Urinary bladder (tissue), 4 donors: ENCODE data around the gene PWWP2B. TPM values are rescaled to one million over a fixed set of nuclear protein-coding genes. Genes with fewer than 3 reads are reported as not detected.
A peak's percentile ranks its signal among the peaks of the same experiment; 100 is the strongest.

Source experiments
- DNase-seq: peaks from one replicate; pipeline ENCODE4 v3.0.0-alpha.2; 2015; ENCODE audit errors: extremely low spot score
- H3K27ac ChIP-seq: one replicate; pipeline ENCODE4 v1.5.1; 2013; ENCODE audit warnings: low read depth, mild to moderate bottlenecking, moderate library complexity
- H3K36me3 ChIP-seq: one replicate; pipeline ENCODE4 v1.6.1; 2013; ENCODE audit warnings: mild to moderate bottlenecking, moderate library complexity; ENCODE audit not compliant: insufficient read depth
- H3K4me1 ChIP-seq: one replicate; pipeline ENCODE4 v1.6.1; 2013; ENCODE audit warnings: mild to moderate bottlenecking, moderate library complexity; ENCODE audit not compliant: insufficient read depth
- H3K4me3 ChIP-seq: one replicate; pipeline ENCODE4 v1.5.1; 2013; ENCODE audit warnings: low read depth, low read length
- WGBS: extraction: QIAGEN DNeasy Blood & Tissue Kit; methylation state at CpG from one replicate; pipeline ENCODE4 v1.1.7; 2013; 5-methylcytosine and 5-hydroxymethylcytosine counted together
- polyA plus RNA-seq: library from polyadenylated mRNA; stranded (reverse); fragments of 200-250 nt; gene quantifications from one replicate; pipeline ENCODE4 v1.2.3, GENCODE V29; 2013
- total RNA-seq: library from RNA; depleted of rRNA; stranded (reverse); fragments of >200 nt; gene quantifications from one replicate; pipeline ENCODE4 v1.2.3, GENCODE V29; 2014
- donor health status: healthy with polysubstance abuse.
- donor health status: healthy.

PWWP2B gene
- total and polyA plus RNA-seq, 2 donors, result 6.8 to 16.6 TPM

DNA sequence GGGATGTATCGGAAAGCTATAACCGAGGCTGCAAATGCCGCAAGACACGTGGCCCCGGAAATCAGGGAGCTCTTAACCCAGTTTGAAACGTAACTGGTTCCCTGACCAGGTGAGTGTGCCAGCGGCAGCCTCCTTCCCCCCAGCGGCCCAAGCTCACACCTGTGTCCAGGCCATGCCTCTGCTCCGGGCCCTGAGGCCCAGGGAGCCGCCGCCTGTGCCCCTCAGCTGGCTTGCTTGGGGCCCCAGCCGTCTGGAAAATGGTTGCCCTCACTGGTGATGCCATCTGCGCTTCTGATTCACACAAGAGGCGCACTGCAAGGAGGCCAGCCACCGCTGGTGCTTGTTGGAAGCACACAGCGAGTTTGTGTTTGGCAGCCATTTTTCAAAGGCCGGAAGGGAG is 9.2 kb downstream of the PWWP2B start:
- Histone ChIP-seq H3K27ac (no peak overlapping the region), H3K4me3 (no peak overlapping the region), H3K36me3 (peaks cover 5% of the 10 kb centered on the region), H3K4me1 (no peaks in the 10 kb centered on the region)
- 95% methylated on average over 17 of the region's 17 CpGs for WGBS
- DNase-seq, result no peak

DNA sequence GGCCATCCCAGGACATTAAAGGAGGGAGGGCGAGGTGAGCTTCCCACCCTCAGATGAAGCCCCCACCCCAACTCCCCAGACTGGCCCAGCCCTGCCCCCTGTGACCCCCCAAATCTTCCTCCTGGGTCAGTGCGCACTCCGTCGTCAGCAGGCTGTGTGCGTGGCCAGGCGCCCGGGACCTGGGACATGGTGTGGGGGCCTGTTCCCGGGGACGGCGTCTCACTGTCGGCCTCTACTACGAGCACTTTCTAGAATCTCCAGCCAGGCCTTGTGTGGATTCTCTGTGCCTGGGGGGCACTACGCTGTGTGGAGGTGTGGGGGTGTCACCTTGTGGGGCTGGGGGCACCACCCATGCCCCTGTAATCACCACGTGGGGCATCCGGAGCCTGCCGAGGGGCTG is 9.8 kb downstream of the PWWP2B start:
- H3K27ac ChIP-seq, result peak overlapping the region; percentile 93
- no peak overlapping the region for H3K4me3 ChIP-seq
- no peaks in the 10 kb centered on the region for H3K4me1 ChIP-seq
- peaks cover 5% of the 10 kb centered on the region for H3K36me3 ChIP-seq
- WGBS, result 95% methylated on average over 16 of the region's 16 CpGs
- DNase-seq, result no peak

DNA sequence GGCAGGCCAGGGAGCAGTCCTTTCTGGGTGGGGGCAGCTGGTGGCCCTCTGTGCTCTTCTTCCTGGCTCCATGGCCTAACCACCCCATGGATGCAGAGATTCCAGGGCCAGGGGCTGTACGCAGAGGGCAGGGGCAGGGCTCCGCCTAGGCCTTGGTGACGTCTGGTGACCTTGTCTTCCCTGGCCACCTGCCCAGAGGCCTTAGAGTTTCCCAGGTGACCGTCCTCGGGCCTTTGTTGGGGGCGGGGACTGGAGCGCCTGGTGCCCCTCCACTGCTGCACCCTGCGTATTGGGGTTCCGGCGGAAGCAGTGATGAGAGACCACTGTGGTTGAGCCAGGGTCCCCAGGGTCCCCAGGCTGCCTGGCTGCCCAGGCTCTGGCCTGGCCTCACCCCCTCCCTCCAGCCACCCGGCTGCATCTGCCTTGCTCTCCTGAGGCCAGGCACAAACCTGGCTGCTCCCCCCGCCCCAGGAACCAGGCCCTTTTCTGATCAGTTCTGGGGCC is 10.3 kb downstream of the PWWP2B start:
- no peak for DNase-seq
- no peaks in the 10 kb centered on the region for H3K4me1 ChIP-seq
- peaks cover 5% of the 10 kb centered on the region for H3K36me3 ChIP-seq
- whole genome bisulfite sequencing, result 79% methylated on average over 12 of the region's 12 CpGs
- peak overlapping the region; percentile 93 for H3K27ac ChIP-seq
- no peak overlapping the region for H3K4me3 ChIP-seq

DNA sequence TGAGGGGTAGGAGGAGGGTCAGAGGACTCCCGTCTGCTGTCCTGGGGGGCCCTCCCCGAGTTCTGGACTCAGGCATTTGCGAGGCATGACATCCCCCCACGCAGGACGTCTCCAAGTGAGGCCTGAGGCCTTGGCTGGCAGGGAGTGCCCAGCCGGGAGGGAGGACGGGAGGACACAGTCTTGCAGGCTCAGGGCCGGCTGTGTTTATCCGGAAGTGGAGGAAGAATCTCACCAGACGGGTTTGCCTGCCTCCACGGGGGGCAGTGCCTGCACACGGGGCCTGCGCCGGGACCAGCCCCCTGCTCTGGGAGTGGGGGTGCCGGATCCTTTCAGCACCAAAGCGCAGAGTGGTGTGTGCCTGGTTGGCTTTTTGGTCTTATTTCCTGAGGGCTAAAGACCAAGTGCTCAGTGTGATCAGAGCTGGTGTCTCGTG is 10.9 kb downstream of the PWWP2B start:
- 18% methylated on average over 17 of the region's 17 CpGs for WGBS
- H3K36me3 ChIP-seq, result peaks cover 5% of the 10 kb centered on the region
- peak; percentile 80 for DNase-seq
- H3K4me3 ChIP-seq, result no peak overlapping the region
- H3K27ac ChIP-seq, result peak overlapping the region; percentile 93
- H3K4me1 ChIP-seq, result no peaks in the 10 kb centered on the region

DNA sequence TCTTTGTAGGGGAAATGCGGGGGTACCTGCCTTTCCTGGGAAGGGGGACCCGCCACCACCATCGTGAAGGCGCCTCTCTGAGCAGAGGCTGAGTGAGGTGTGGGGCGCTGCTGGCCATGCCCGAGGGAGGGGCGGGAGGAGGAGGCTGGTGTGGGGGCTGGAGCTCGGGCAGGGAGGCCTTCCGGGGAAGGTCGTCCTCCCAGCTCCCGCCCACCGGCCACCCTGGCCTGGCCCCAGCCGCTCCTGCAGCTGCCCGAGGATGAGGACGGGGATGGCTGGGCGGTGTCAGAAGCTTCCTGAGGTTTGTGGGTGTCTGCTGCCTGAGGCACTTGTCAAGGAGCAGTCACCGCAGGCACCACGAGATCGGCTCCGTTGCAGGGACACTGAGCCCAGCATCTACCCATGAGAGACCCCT is 11.4 kb downstream of the PWWP2B start:
- Histone ChIP-seq H3K27ac (peak overlapping the region; percentile 88), H3K4me1 (no peaks in the 10 kb centered on the region), H3K4me3 (no peak overlapping the region), H3K36me3 (peaks cover 5% of the 10 kb centered on the region)
- DNase-seq, result no peak
- WGBS, result 32% methylated on average over 20 of the region's 20 CpGs

DNA sequence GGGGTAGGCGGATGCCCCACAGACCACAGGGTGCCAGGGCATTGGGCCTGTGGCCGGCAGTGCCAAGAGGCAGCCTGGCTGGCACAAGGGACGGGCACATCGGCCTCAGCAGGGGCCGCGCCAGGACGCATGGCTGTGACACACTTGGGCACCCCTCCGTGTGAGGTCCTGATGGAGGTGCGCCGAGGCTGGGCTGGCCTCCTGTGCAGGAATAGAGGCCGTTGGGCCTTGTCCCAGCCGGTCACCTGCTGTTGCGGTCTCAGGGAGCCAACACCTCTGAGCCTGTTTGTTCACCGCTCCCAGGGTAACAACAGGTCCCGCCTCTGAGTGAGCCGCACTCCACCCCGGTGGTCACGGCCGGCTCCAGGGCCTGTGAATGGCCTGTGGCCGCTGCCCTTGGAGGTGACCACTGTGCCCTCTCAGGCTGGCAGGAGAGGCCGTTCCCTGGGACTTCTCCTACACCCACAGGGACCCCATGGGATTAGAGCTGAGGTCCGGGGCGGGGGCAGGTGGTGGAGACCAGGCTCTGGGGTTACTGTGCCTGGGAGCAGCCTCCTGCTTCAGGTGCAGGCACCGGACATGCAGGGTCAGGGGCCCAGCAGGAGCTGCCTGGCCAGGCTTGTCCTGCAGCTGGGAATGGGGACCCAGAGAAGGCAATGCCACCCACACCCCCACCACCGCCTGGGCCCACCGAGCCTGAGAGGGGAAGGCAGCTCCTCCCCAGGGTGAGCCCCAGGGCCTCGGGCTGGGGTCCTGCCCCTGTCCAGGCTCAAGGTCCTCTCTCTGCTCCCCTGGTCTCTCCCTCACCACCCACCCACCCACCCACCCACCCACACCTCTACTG is 12.0 kb downstream of the PWWP2B start:
- Histone ChIP-seq H3K4me1 (no peaks in the 10 kb centered on the region), H3K27ac (peak overlapping the region; percentile 88), H3K36me3 (peaks cover 5% of the 10 kb centered on the region), H3K4me3 (no peak overlapping the region)
- 83% methylated on average over 27 of the region's 27 CpGs for WGBS
- DNase-seq, result no peak

DNA sequence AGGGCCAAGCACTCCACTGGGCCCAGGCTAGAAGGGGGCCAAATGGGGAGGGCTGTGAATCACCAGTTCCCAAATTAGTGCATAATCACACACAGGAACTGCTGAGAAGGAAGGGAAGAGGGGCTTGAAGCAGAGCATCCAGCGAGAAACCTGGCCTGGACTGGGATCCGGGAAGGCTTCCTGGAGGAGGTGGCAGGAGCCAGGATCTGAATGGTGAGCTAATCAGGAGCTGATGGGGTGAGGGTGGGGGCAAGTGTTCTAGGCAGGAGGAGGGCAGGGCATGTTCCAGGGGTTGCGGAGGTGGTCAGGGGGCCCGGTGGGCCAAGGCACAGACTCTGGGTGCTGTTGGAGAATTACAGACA is 12.6 kb downstream of the PWWP2B start:
- DNase-seq, result no peak
- Histone ChIP-seq H3K27ac (no peak overlapping the region), H3K4me1 (no peaks in the 10 kb centered on the region), H3K36me3 (peaks cover 5% of the 10 kb centered on the region), H3K4me3 (no peak overlapping the region)
- 94% methylated on average over 4 of the region's 4 CpGs for WGBS

DNA sequence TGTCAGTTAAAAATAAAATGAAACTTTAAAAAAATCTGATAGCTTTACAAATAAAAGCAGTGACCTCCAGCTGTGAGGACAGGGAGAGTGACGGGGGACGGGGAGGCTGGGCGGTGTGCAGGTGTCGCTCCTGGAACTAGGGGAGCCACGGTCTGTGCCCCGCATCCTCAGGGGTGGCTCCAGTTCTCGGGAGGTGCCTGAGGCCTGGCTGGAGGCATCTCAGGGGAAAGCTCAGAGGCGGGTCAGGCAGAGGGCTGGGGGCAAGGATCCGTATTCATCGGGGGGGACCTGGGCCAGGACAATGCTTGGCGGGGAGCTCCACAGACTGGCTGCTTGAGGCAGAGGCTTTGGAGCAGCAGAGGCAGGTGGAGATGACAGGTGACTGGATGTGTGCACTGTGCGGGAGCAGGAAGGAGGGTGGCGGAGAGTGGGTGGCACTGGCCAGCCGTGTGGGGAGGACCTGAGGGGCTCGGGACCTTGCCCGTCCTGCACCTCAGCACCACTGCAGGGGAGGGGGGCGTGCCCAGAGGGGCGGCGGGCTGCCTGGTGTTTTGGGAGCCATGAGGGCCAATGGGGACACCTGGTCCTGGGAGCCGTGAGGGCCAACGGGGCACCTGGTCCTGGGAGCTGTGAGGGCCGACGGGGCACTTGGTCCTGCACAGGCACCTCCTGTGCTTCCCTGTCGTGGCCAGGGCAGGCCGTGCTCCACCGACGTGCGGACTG is 13.2 kb downstream of the PWWP2B start:
- H3K36me3 ChIP-seq, result peaks cover 3% of the 10 kb centered on the region
- 92% methylated on average over 28 of the region's 28 CpGs for WGBS
- H3K4me1 ChIP-seq, result no peaks in the 10 kb centered on the region
- DNase-seq, result no peak
- no peak overlapping the region for H3K4me3 ChIP-seq
- no peak overlapping the region for H3K27ac ChIP-seq

DNA sequence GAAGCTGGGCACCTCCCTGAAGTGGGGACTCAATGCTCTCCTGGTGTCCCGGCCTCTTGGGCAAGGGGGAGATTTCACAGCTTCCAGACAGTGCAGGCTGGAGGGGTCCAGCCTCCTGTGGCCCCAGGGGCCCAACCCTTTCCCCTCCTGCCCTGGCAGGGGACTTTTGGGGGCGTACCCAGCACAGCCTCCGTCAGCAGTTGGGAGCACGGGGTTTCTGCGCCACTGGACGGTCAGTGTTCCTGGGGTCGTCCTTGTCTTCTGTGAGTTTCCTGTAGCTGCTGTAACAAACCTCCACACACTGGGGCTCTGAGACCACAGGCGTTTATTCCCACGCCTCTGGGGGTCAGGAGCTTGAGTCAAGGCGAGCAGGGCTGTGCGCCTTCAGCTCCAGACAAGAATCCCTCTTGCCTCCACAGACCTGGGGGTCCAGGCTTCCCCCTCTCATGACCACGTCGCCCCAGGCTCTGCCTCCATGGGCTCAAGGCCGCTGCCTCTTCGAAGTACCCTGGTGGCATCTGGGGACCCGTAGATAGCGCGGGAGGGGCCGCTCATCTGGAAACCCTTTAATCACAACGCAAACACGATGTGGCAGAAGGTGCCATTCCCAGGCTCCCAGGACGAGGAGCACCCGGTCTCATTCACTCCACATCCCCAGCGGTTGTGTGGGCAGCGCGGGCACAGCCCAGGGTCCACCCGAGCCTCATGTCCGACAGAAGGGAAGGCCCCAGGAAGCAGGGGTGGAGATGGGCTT is 14.0 kb downstream of the PWWP2B start:
- no peaks in the 10 kb centered on the region for H3K36me3 ChIP-seq

DNA sequence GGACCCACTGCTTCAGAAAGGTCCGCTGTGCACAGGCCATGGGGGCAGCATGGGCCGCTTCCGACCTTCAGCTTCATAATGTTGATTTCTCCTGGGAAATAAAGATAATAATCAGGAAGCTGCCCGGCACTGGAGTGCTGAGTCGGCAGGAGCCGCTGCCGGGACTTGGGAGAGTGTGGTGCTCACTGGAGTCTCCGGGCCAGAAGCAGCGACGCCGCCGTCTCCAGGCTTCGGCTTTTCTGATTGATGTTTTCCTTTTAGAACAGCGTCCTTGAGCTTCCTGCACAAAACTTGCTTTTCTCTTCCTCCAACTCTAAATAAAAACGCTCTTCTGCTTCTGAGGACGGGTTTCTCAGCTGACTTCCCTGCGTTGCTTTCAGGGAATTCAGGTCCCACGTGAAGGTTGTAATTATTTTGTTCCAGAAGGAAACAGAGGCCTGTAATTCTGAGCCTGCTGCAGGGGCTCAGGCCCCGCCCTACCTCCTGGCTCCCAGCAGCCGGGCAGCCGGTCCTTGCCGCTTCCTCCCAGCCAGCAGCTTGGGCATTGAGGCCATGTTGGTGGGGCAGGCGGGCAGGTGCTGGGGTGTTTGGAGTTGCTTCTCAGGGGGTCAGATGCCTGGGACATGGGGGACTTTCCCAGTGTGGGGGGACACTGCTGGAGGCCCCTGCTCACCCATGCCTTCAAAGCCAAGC is 14.7 kb downstream of the PWWP2B start:
- H3K4me1 ChIP-seq, result no peaks in the 10 kb centered on the region
- WGBS, result 24% methylated on average over 23 of the region's 23 CpGs
- no peak overlapping the region for H3K4me3 ChIP-seq

More for the DNA sequence above, 14.0 kb downstream of the PWWP2B start:
- no peak for DNase-seq
- 87% methylated on average over 28 of the region's 28 CpGs for WGBS
- Histone ChIP-seq H3K4me1 (no peaks in the 10 kb centered on the region), H3K4me3 (no peak overlapping the region), H3K27ac (peak overlapping the region; percentile 79)

DNA sequence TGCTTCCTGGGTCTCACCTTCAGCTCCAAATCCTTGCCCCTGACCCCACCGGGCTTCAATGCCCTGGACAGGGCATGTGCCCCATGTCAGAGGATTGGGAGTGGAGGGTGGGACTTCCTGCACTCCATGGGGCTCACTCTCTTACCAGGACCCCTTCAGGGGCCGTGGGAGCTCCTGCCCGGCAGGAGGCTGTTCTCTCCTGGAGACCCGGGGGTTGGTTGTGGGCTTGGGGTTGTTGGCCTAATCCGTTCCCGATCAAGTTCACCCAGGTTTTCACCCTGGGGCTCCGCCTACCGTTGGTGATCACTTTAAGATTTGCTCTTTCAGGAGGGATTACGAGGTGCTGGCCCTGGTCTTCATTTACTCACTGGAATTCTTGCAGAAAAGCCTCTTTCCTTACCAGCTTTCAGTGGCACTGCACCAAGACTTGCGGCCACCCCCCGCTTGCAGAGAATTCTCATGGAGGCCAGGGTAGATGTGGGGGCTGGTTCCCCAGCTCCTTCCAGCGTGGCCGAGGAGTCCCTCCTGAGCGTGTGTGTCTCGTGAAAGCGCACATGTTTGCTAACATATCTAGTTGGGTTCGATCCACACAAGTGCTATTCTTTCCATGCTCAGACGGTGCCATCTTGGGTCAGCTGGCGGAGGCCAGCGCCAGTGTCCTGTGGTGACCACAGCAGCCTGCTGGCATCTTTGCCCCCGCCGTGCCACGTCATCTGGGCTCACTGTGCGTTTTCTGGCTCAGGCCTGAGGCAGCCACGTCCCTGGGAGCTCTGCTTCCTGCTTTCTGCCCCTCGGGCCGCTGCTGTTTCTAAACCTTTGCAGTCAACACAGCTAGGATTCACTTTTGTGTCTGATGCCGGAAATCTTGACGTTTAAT is 15.6 kb downstream of the PWWP2B start:
- H3K36me3 ChIP-seq, result no peaks in the 10 kb centered on the region
- DNase-seq, result no peak
- 85% methylated on average over 29 of the region's 29 CpGs for WGBS
- peak overlapping the region; percentile 72 for H3K27ac ChIP-seq
- H3K4me3 ChIP-seq, result no peak overlapping the region
- no peaks in the 10 kb centered on the region for H3K4me1 ChIP-seq

More for the DNA sequence above, 14.7 kb downstream of the PWWP2B start:
- DNase-seq, result no peak
- no peaks in the 10 kb centered on the region for H3K36me3 ChIP-seq
- peak overlapping the region; percentile 79 for H3K27ac ChIP-seq
